ENCODE measurements around the gene INSYN2A.

DNA sequence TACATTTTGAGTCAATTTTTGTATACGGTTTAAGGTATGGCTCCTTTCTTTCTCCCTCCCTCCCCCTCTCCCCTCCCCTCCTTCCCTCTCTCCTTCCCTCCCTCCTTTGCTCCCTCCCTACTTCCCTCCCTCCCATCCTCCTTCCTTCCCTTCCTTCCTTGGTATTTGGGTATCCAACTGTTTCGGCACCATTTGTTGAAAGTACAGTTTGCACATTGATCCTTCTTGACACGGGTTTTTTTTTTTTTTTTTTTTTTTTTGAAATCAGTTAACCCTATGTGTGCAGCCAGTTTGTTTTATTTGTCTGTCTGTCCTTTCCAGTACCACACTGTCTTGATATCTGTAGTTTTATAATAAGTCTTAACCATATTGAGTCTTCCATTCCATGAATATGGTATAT is 39.9 kb upstream of the INSYN2A start:
- TF ChIP-seq ZNF24 (IDR thresholded peaks at IDR 0.05) (no peak), EZH2 (IDR thresholded peaks at IDR 0.05; ENCODE audit: borderline replicate concordance, control insufficient read depth, low read depth, low read length) (no peak), CHD4 (IDR thresholded peaks at IDR 0.05) (no peak), EP300 (IDR thresholded peaks at IDR 0.05; ENCODE audit: borderline replicate concordance in 1 of 2, control insufficient read depth in 1 of 2, low read depth in 2 of 2, low read length in 2 of 2) (no peak), POLR2A (IDR thresholded peaks at IDR 0.05; ENCODE audit: low read depth, low read length) (no peak), EGR1 (IDR thresholded peaks at IDR 0.05; ENCODE audit: borderline replicate concordance in 1 of 2, low read depth in 2 of 2, low read length in 2 of 2) (no peak), POU2F2 (IDR thresholded peaks at IDR 0.05; ENCODE audit: borderline replicate concordance, low read depth, low read length) (no peak)
- TF ChIP-seq, protein P1, sequence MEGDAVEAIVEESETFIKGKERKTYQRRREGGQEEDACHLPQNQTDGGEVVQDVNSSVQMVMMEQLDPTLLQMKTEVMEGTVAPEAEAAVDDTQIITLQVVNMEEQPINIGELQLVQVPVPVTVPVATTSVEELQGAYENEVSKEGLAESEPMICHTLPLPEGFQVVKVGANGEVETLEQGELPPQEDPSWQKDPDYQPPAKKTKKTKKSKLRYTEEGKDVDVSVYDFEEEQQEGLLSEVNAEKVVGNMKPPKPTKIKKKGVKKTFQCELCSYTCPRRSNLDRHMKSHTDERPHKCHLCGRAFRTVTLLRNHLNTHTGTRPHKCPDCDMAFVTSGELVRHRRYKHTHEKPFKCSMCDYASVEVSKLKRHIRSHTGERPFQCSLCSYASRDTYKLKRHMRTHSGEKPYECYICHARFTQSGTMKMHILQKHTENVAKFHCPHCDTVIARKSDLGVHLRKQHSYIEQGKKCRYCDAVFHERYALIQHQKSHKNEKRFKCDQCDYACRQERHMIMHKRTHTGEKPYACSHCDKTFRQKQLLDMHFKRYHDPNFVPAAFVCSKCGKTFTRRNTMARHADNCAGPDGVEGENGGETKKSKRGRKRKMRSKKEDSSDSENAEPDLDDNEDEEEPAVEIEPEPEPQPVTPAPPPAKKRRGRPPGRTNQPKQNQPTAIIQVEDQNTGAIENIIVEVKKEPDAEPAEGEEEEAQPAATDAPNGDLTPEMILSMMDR (IDR thresholded peaks at IDR 0.05 in 2 of 3, conservative IDR thresholded peaks at IDR 0.05 in 1 of 3; ENCODE audit: control insufficient read depth in 2 of 3, extremely low read depth in 1 of 3, insufficient read depth in 1 of 3, low read depth in 3 of 3, low read length in 3 of 3) = no peak
- TF ChIP-seq, protein P2, sequence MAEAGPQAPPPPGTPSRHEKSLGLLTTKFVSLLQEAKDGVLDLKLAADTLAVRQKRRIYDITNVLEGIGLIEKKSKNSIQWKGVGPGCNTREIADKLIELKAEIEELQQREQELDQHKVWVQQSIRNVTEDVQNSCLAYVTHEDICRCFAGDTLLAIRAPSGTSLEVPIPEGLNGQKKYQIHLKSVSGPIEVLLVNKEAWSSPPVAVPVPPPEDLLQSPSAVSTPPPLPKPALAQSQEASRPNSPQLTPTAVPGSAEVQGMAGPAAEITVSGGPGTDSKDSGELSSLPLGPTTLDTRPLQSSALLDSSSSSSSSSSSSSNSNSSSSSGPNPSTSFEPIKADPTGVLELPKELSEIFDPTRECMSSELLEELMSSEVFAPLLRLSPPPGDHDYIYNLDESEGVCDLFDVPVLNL (IDR thresholded peaks at IDR 0.05; ENCODE audit: low read depth, low read length) = no peak
- TF ChIP-seq, protein P3, sequence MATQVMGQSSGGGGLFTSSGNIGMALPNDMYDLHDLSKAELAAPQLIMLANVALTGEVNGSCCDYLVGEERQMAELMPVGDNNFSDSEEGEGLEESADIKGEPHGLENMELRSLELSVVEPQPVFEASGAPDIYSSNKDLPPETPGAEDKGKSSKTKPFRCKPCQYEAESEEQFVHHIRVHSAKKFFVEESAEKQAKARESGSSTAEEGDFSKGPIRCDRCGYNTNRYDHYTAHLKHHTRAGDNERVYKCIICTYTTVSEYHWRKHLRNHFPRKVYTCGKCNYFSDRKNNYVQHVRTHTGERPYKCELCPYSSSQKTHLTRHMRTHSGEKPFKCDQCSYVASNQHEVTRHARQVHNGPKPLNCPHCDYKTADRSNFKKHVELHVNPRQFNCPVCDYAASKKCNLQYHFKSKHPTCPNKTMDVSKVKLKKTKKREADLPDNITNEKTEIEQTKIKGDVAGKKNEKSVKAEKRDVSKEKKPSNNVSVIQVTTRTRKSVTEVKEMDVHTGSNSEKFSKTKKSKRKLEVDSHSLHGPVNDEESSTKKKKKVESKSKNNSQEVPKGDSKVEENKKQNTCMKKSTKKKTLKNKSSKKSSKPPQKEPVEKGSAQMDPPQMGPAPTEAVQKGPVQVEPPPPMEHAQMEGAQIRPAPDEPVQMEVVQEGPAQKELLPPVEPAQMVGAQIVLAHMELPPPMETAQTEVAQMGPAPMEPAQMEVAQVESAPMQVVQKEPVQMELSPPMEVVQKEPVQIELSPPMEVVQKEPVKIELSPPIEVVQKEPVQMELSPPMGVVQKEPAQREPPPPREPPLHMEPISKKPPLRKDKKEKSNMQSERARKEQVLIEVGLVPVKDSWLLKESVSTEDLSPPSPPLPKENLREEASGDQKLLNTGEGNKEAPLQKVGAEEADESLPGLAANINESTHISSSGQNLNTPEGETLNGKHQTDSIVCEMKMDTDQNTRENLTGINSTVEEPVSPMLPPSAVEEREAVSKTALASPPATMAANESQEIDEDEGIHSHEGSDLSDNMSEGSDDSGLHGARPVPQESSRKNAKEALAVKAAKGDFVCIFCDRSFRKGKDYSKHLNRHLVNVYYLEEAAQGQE (IDR thresholded peaks at IDR 0.05; ENCODE audit: low read depth, low read length) = no peak

Data from GM12878 (cell line).